ENCODE results near the gene CCNT1.

The CCNT1 gene

DNA sequence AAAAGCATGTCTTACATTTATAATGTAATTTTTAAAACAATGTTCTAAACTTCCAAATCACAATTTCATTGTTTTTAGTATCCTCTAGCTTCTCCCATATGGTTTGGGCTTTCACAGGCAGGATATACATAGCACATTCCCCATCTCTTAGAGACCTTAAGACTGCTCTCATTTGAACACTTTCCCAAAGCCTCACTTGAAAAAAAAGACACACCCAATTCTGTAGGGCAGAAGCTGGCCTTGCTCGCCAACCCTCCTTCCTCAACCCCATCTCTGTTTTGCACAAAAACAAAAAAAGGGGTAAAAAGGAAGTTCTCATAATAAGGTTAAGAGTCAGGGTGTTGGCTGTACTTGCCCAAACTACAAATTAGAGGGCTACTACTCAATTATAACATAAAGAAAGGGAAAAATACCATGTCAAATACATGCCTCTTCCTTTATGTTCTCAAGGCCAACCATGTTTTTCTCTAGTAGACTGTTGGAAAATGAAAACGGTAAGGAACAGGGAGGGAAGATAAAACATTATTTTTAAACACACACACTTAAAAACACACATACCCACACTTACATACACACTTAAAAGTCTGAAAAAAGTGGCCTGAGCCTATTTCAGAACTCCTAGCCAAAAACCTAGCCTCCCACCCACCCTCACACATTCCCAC lies 24.6 kb downstream of the CCNT1 start:
- no peak overlapping the region for H3K27ac ChIP-seq
- TF ChIP-seq CTCF (IDR thresholded peaks at IDR 0.05): no peak
- no peak overlapping the region for H3K4me3 ChIP-seq
- DNase-seq (ENCODE audit: low spot score): no peak

- Histone ChIP-seq H3K27ac (peak overlapping the region in 1 of 2 donors; percentile 28), H3K4me3 (no peak overlapping the region)
- TF ChIP-seq CTCF (IDR thresholded peaks at IDR 0.05): no peak
Measured at GRCh38 chr12:48690990-48691389, 25.5 kb downstream of the CCNT1 start.

GRCh38 chr12:48690436-48690835 lies 26.1 kb downstream of the CCNT1 start:
- Histone ChIP-seq H3K4me3 (no peak overlapping the region), H3K27ac (no peak overlapping the region)
- TF ChIP-seq CTCF (IDR thresholded peaks at IDR 0.05): no peak
- no peak for DNase-seq (ENCODE audit: low spot score)

More at GRCh38 chr12:48690990-48691389, 25.5 kb downstream of the CCNT1 start:
- no peak for DNase-seq (ENCODE audit: low spot score)

DNA sequence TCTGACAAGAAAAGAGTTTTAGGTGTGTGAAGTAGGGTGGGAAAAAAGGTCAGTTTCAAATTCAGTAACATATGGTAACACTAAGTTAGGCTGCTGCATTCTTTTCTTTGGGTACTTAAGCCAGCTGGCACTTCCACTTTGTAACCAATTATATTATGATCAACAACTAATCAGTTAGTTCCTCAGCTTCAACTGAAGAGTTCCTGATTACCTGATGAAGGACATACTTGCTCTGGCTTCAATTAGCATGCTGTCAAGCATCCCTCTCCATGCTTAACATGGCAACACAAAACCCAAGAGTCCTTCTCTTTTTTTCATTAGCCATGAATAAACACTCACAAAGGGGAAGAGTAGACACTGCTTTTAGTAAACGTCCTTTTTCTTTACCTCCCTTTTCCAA lies 27.7 kb downstream of the CCNT1 start:
- TF ChIP-seq CTCF (IDR thresholded peaks at IDR 0.05): no peak
- no peak for DNase-seq (ENCODE audit: low spot score)
- no peak overlapping the region for H3K4me3 ChIP-seq
- H3K27ac ChIP-seq: no peak overlapping the region

DNA sequence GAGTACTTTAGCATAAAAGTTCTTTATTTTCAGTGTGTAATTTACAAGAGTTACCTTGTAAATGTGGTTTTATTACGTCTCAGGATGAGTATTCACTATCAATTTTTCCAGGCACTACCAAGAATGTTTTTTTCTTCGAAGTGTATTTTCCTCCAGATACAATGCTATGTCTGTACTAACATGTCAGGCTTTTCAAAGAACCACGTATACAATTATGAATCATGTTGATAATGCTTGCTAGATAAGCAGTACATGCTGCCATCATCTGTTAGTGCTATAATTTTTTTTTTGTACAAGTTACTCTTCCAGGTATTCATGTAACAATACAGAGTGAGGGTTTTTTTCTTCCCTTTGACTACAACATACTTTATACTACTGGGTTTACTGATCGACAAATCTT lies 28.9 kb downstream of the CCNT1 start:
- TF ChIP-seq CTCF (IDR thresholded peaks at IDR 0.05): no peak
- no peak overlapping the region for H3K27ac ChIP-seq

DNA sequence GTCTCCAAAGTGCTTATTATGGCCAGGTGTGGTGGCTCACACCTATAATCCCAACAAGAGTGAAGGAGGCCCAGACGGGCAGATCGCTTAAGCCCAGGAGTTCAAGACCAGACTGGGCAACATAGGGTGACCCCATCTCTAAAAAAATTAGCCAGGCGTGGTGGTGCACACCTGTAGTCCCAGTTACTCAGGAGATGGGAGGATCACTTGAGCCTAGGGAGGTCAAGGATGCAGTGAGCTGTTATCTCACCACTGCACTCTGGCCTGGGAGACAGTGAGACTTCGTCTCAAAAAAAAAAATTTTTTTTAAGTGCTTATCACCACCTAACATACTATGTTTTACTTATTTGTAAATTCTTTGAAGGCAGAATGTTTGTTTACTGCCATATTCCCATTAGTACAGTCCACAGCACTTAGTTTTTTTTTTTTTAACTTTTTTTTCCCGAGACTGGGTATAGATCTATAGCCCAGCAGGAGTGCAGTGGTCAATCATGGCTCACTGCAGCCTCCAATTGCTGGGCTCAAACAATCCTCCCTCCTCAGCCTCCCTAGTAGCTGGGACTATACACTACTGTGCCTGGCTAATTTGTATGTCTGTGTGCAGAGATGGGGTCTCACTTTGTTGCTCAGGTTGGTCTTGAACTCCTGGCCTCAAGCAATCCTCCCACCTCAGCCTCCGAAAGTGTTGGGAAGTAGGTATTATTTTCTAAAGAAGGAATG lies 29.7 kb downstream of the CCNT1 start:
- no peak overlapping the region for H3K4me3 ChIP-seq
- TF ChIP-seq CTCF (IDR thresholded peaks at IDR 0.05): no peak
- H3K27ac ChIP-seq: no peak overlapping the region
- DNase-seq (ENCODE audit: low spot score): no peak

More for the DNA sequence above, 28.9 kb downstream of the CCNT1 start:
- no peak for DNase-seq (ENCODE audit: low spot score)
- no peak overlapping the region for H3K4me3 ChIP-seq
